Measurements from ENCODE around the gene STARD13.

Gene STARD13

DNA sequence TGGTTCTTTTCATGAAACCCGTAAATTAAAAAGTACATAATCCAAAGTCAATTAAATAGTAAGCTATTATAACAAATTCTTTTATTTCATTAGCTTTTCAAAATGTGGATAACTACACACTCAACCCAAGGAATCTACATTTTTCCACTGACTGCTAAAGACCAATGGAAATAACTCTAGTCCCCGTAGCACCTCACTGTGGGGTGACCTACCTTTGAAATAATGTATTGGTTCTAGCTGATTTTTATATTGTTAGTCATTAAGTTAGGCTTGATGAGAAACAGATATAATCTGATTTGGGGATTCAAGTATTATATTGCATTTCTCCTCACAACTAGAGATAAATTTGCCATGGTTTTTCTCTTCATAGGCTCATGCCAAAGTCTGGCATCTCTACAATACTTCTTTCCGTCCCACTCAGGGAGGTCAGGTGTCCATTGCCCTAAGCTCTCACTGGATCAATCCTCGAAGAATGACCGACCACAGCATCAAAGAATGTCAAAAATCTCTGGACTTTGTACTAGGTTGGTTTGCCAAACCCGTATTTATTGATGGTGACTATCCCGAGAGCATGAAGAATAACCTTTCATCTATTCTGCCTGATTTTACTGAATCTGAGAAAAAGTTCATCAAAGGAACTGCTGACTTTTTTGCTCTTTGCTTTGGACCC is 232.0 kb downstream of the STARD13 start:
- peak overlapping the region in 4 of 21 experiments; percentile 6 to 37 (median 22) for H3K27ac ChIP-seq
- H3K4me3 ChIP-seq = no peak overlapping the region

All from skin epidermis (tissue), 12 donors.